ENCODE results near the gene GMPPA. TPM values are rescaled to one million over a fixed set of nuclear protein-coding genes. Genes with fewer than 3 reads are reported as not detected.
A peak's percentile ranks its signal among the peaks of the same experiment; 100 is the strongest.

GMPPA gene
- total and polyA plus RNA-seq, 9 of the 15 experiments (the other 6 are each of a cell fraction or from before 2014, with no cell fraction given), result 7.0 to 101 (median 66.7) TPM

DNA sequence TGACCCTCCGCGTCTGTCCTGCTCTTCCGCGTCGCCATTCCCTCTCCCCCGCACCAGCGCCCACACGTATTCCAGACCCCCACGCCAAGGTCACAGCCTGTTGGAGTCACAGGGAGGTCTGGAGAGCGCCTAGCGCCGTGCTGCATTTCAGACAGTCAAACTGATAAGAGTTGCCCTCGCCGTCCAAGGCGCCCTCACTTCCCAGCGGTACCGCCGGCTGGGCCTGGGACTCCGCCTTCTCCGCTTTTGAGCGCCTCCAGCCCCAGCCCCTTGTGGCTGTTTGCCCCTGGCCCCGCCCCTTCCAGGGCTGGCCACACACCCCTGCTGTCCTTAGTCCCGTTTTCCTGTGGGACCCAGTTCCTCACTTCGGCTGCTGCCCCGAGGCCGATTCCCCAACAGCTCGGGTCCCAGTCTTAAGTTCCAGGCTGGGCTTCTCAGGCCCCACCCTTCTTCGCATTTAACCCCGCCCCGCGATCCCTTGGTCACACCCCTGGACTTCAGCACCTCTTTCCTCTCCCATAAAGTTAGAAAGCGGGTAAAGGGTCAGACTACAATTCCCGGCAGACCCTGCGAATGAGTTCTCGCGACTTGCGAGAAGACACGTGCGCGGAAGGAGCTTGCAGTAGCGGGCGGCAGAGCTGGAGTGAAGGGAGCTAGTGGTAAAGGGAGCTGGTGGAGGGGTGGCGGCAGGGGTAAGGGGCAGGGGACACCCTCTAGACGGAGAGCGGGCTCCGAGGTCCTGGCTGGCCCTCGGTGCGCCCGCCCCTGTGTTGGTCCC lies at the start of gene GMPPA (continued):
- TF ChIP-seq TFAM (CRISPR knock-in tag; conservative IDR thresholded peaks at IDR 0.05), result no peak
- TF ChIP-seq ZNF436 (CRISPR knock-in tag; IDR thresholded peaks at IDR 0.05), result no peak
- TF ChIP-seq HDAC1 (IDR thresholded peaks at IDR 0.05), result peak in 1 of 2 experiments; percentile 60; a peak in 2 of 4 replicates
- no peak for TF ChIP-seq ZNF217 (CRISPR knock-in tag; IDR thresholded peaks at IDR 0.05)
- no peak for TF ChIP-seq RBM15 (IDR thresholded peaks at IDR 0.05; ENCODE audit: insufficient read depth, low read length)
- no peak for TF ChIP-seq ZNF780A (CRISPR knock-in tag; IDR thresholded peaks at IDR 0.05)
- TF ChIP-seq, protein P1, sequence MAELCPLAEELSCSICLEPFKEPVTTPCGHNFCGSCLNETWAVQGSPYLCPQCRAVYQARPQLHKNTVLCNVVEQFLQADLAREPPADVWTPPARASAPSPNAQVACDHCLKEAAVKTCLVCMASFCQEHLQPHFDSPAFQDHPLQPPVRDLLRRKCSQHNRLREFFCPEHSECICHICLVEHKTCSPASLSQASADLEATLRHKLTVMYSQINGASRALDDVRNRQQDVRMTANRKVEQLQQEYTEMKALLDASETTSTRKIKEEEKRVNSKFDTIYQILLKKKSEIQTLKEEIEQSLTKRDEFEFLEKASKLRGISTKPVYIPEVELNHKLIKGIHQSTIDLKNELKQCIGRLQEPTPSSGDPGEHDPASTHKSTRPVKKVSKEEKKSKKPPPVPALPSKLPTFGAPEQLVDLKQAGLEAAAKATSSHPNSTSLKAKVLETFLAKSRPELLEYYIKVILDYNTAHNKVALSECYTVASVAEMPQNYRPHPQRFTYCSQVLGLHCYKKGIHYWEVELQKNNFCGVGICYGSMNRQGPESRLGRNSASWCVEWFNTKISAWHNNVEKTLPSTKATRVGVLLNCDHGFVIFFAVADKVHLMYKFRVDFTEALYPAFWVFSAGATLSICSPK (IDR thresholded peaks at IDR 0.05; ENCODE audit: borderline replicate concordance), result no peak
- TF ChIP-seq, protein P2, sequence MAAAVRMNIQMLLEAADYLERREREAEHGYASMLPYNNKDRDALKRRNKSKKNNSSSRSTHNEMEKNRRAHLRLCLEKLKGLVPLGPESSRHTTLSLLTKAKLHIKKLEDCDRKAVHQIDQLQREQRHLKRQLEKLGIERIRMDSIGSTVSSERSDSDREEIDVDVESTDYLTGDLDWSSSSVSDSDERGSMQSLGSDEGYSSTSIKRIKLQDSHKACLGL (CRISPR knock-in tag; IDR thresholded peaks at IDR 0.05; ENCODE audit: borderline replicate concordance, poor library complexity, severe bottlenecking), result no peak
- no peak for TF ChIP-seq ZBED1 (IDR thresholded peaks at IDR 0.05)
- TF ChIP-seq HNRNPUL1 (IDR thresholded peaks at IDR 0.05; ENCODE audit: low read length), result no peak
- no peak for TF ChIP-seq POLR2AphosphoS2 (IDR thresholded peaks at IDR 0.05; ENCODE audit: low read length)
- no peak for TF ChIP-seq ESRRB (CRISPR knock-in tag; IDR thresholded peaks at IDR 0.05; ENCODE audit: borderline replicate concordance)
- TF ChIP-seq, protein P3, sequence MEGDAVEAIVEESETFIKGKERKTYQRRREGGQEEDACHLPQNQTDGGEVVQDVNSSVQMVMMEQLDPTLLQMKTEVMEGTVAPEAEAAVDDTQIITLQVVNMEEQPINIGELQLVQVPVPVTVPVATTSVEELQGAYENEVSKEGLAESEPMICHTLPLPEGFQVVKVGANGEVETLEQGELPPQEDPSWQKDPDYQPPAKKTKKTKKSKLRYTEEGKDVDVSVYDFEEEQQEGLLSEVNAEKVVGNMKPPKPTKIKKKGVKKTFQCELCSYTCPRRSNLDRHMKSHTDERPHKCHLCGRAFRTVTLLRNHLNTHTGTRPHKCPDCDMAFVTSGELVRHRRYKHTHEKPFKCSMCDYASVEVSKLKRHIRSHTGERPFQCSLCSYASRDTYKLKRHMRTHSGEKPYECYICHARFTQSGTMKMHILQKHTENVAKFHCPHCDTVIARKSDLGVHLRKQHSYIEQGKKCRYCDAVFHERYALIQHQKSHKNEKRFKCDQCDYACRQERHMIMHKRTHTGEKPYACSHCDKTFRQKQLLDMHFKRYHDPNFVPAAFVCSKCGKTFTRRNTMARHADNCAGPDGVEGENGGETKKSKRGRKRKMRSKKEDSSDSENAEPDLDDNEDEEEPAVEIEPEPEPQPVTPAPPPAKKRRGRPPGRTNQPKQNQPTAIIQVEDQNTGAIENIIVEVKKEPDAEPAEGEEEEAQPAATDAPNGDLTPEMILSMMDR (IDR thresholded peaks at IDR 0.05 in 2 of 3, conservative IDR thresholded peaks at IDR 0.05 in 1 of 3; ENCODE audit: insufficient read depth in 2 of 3, low read depth in 1 of 3, low read length in 3 of 3), result no peak
- TF ChIP-seq, protein P4, sequence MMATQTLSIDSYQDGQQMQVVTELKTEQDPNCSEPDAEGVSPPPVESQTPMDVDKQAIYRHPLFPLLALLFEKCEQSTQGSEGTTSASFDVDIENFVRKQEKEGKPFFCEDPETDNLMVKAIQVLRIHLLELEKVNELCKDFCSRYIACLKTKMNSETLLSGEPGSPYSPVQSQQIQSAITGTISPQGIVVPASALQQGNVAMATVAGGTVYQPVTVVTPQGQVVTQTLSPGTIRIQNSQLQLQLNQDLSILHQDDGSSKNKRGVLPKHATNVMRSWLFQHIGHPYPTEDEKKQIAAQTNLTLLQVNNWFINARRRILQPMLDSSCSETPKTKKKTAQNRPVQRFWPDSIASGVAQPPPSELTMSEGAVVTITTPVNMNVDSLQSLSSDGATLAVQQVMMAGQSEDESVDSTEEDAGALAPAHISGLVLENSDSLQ (IDR thresholded peaks at IDR 0.05), result no peak

All from K562 (cell line).